HG02840 (cell line): ENCODE measurements around the gene TC2N.
"Not testable (repeated sequence)": the region's sequence is repeated elsewhere in the genome, so short reads cannot be mapped to it uniquely, and the experiment has no call there.

Experiments
- ATAC-seq: cut with Tn5 transposase; IDR thresholded peaks from one replicate; pipeline ENCODE4 v1.9.1; 2021; ENCODE audit warnings: mild to moderate bottlenecking, moderate library complexity, moderate number of reproducible peaks; ENCODE audit not compliant: unreplicated experiment, low FRiP score

The TC2N gene

DNA sequence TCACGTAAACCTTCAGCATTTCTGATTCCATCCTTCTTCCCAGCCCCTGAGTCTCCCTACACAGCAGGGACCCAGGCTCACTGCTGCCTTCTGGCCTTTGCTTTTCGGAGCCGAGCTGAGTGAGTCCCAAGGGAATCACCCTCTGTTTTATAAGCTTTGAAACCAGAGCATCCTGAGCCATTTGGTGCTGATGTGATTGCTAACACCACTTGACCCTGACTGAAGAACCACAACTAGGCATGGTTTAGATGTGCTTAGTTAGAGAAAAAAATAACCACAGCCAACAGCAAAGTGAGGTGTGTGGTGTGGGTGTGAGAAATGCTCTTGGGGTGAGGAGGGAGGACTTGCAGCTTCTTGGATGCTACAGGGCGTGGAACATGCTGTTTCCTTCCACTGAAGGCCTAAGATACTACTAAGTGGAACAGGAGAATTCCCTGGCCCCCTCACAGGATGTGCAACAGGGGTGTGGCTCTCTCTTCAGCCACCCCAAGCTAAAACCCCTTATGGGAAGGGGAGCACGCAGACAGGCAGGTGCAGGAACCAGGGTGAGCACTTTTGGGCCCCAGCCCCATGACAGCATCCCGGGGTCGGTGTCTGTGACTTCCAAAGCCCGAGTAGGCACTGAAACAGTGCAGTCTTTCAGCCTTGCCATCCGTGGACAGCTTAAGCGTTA is at the start of gene TC2N:
Gene TC2N, minus strand, starts transcription at position 221 of the 673 bp plus-strand sequence. CDS start 53,767 bp downstream, outside the sequence.
- no peak for ATAC-seq

DNA sequence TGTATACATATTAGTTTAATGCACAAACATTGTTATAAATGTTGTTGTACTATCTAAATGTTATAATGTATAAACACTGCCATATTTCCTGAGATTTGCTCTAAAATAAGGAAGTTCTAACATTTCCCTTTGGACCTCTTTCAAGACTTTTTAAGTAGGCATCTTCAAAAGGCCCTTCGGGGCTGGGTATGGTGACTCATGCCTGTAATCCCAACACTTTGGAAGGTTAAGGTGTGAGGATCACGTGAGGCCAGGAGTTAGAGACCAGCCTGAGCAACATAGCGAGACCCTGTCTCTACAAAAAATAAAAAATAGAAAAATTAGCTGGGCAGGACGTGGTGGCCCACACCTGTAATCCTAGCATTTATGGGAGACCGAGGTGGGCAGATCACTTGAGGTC is 44.7 kb upstream of the TC2N start:
- ATAC-seq: no peak

DNA sequence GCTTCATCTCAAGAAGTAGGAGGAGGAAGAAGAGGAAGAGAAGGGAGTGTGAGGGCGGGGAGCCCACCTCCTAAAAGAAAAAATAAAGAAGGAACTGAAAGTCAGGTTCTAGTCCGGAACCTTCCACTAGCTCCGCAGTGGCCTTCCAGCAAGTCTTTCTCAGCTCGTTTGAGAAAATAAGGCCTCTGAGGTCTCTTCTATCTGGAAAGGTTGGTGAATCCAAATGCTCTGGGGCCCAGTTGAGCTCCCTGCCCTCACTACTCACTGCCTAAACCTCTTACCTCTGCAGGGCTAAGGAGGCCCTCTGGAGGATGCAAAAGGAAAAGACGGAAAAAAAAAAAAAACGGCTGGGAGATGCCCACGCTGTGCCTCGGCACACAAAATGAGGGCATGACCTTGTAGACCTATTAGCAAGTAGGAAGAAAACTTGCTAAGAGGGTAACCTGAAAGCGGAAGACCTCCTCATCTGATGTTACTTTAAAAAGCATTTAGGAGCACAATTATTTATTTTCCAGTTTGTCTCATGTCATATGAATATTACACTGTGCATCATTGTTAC is 44.2 kb upstream of the TC2N start:
- ATAC-seq: no peak

DNA sequence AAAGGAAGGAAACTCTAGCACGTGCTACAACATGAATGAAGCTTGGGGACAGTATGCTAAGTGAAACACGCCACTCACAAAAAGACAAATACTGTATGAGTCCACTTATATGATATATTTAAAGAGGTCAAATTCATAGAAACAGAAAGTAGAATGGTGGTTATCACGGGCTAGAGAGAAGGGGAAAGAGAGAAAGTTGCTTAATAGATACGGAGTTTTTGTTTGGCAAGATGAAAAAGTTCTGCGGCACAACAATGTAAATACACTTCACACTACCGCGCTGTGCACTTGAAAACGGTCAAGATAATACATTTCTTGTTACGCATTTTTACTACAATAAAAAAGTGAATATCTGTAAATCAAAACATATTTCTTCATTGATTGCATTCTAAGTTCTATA is 42.9 kb upstream of the TC2N start:
- ATAC-seq: no peak

- ATAC-seq: no peak
Observed at GRCh38 chr14:91906374-91906773, 39.0 kb upstream of the TC2N start.

DNA sequence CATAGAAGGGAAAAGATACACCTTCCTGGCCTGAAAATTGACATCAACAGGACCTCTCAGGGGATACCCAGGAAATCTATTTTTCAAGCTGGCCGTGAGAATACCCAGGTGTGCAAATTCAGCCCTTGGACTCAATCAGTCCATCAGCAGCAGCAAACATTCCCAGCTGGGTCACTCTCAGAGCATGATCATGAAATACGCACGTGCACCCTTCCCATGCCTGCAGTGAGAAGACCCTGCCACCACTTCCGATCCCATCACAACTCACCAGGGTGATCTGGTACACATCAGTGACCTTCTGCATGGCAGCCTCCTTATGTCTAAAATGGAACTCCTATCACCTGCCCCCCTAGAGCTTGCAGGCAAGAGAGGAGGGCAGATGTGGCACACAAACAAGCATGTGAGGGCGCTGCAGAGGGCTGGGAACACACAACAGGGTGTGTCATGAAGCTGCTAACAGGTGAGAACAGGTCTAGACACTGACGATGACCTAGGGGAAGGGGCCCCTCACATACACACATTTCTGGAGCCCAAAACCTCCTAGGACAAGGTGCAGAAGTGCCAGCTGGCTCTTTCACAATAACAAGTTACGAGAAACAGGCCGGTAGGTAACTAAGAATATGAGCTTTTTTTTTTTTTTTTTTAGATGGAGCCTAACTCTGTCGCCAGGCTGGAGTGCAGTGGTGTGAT is 37.8 kb upstream of the TC2N start:
- no peak for ATAC-seq

- no peak for ATAC-seq
Observed at GRCh38 chr14:91904483-91904882, 37.1 kb upstream of the TC2N start.

GRCh38 chr14:91903070-91903469 is 35.7 kb upstream of the TC2N start:
- ATAC-seq: no peak

DNA sequence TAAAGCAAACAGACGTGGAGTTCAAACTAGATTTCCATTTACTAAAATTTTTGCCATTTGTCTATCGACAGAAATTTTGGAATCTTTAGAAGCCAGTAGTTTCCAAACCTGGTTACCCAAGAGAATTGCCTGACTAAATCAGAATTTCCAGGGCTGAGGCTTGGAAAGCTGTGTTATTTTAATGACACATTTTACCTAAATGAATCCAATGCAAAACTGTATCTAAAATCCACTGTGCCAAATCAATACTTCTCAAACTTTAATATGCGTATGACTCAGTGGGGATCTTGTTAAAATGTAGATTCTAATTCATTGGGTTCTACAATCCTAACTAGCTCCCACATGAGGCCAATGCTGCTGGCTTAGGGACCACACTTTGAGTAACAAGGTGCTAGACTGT is 35.0 kb upstream of the TC2N start:
- no peak for ATAC-seq

DNA sequence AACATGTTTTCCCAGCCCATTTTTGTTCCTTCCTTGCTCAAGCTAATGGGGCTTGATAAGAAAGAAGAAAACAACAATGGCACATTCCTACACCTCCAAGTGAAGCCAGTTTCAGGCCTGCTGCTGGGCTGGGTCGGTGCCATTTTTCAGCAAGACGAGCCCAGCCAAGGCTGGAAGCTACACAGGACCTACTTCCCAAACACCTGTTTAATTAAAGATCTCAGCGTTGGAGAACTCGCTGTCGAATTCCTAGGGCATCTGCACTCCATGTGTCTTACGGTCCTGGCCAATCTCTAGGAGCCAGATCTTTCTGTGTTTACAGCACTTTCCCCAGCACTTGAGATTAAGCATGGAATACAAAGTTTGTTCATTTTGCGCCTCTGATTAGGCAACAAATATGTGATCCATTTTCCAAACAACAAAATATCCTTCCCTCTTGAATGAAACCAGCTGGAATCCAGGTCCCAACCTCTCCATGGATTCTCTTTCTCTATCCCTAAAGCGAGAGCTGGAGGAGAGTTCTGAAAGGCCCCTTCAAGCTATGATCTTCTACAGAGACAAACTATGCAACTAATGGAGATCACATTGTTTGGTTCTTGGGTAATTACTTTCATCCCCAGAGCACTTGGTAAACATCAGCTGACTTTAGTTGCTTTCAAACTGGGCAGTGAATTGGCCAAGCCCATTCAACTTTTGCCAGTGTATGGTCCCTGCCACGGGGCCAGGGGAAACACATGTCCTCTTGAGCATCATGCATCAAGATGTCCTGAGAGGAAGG is 34.3 kb upstream of the TC2N start:
- ATAC-seq: no peak

GRCh38 chr14:91899806-91900205 is 32.5 kb upstream of the TC2N start:
- ATAC-seq: no peak

DNA sequence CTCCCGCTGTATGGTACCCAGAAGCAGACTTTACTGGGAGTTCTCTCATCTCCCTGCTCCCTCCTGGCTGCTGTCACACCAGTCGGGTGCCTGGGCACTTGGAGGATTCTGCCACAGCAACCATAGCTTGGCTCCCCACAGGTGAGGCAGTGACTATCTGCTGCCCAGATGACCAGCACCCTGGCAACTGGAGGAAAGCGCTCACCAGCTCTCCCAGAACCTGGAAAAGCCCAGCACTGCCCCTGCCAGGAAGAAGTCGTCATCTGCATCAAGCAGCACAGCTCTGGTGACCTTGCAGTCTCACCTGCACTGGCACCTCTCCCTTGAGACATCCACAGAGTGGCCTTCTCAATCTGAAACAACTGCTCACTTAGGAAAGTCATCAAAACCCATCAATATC is 31.9 kb upstream of the TC2N start:
- ATAC-seq: no peak

DNA sequence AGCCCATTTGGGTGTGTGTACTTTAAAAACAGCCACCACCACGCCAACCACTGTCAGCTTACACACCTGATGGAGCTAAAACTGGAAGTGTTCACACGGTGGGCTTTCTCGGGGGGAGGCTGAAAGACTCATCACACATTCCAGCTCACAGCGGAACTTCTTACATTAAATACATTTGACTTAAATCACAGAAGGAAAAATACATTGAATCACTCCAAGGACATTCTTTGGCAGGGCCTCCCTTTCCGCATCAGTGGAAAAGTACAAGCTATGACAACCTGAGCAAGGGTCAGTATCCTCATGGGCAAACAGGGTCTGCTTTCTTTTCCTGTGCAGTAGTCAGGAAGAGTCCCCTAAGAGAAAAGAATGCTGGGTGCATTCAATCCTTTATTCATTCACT is 31.0 kb upstream of the TC2N start:
- no peak for ATAC-seq

GRCh38 chr14:91897716-91898115 is 30.4 kb upstream of the TC2N start:
- not testable (repeated sequence) for ATAC-seq

DNA sequence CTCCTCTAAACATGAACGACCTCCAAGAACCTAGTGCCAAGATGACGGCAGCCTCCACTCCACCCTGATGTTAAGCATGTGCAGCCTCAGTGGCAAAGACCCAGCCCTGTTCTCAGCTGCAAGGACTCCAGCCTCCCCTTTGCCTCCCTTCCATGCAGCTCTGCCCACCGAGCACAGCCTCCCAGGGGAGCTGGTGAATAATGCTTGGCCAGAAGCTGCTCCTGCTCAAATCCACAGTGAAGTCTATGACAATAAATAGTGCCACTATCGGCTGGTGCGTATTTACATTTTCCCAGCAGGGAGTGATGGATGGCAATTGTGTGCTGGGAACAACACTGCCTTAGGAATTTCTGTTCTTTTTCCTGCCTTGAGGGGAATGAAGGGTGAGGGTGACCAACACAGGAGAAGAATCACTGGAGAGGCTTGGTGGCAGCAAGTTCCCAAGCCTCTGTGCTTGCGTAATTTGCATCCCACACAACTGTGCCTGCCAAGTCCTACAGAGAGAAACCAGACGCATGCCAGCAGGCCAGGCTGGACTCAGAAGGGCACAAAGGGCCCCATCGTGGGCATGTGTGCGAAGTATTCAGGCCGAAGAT is 29.9 kb upstream of the TC2N start:
- no peak for ATAC-seq

GRCh38 chr14:91896419-91896818 is 29.1 kb upstream of the TC2N start:
- ATAC-seq: no peak

- no peak for ATAC-seq
Observed at GRCh38 chr14:91893669-91894068, 26.3 kb upstream of the TC2N start.

DNA sequence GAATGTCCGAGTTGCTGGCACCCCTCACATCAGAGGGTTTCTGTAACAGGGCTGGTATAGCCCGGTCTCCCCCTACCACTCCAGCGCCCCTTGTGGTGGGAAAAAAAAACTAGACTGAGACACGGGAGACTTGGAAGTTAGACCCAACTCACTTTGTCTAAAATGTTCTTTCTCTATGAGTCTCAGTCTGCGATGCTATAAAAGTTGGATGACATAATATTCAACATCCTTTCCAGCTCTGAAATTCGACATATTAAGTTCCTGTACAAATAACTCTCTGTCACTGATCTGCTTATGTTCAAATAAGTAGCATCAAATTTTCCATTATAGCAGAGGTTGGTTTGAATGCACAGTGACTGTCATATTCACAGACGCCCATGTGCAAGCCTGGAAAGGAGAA is 25.7 kb upstream of the TC2N start:
- no peak for ATAC-seq

- no peak for ATAC-seq
Observed at GRCh38 chr14:91891721-91892220, 24.4 kb upstream of the TC2N start.

- ATAC-seq: no peak
Observed at GRCh38 chr14:91891101-91891500, 23.8 kb upstream of the TC2N start.
